HG03196 (cell line): Measurements from ENCODE around the gene UXS1.

Experiments
- ATAC-seq: cut with Tn5 transposase; IDR thresholded peaks from one replicate; pipeline ENCODE4 v1.9.1; 2021; ENCODE audit not compliant: unreplicated experiment

Gene UXS1

DNA sequence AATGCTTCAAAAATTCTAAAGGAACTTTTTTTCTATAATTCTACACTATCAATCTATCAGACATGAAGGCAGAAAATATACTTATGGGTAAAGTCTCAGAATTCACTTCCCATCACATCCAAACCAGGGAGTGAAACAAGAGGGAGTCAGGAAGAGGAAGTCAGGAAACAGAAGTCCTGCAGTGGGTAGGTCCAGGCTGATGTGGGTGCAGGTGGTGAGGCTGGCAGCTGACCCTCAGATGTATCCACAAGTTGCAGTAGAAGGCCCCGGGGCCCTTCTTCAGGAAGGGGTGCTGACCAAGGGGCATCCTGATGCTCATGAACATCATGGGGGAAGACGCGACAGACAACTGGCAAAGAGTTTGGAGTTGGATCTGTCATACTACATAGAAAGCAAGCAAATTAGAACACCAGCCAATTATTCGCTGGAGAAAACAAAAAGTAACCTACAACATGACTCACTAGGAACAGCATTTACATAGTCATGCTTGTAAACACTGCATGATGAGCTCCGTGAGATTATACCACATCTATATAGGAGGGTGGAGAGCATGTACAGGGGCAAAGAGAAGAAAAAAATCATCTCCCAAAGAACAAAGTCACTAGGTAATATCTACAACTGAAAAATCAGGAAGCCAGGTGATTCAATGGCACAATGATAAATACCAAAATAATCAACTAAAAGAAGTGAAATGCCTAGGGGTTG lies 4.2 kb downstream of the UXS1 start:
- no peak for ATAC-seq

DNA sequence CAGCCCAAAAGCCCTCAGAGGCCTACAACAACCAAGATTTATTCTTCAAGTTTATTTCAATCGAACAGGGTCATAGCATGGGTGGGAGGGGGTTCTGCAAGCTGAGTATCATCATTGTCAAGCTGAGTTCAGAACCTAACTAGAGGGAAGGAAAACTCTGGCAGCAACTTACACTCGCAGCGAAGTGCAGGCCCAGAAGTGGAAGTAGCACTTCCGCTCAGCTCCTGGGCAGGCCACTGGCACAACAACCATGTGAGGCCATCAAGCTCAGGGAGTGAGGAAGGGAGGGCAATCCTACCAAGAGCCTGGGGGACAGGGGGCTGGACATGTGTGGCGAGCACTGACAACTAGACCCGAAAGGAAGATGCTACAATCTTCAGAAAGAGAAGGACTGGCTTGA lies 4.8 kb downstream of the UXS1 start:
- ATAC-seq: no peak

DNA sequence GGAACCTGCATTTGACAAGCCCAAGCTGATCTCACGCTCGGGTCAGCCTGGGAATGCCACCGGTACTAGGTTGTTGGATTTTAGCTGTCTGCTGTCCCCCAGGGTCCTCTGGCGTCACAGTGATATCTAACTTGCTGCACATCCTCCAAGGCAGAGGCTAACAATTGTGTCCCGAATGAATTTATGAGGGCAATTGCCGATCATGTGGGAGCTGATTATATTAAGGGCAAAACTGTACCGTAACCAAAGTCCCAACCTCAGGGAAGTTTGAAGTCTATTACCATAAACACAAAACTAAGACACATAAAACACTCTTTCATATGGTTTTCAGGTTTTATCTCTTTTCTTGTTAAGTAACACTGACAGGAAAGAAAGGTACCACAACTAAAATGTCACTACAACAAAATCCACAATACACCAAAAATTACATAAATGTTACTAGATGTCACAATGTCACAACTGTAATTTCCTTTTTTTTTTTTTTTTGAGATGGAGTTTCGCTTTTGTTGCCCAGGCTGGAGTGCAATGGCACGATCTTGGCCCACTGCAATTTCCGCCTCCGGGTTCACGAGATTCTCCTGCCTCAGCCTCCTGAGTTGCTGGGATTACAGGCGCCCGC lies 6.7 kb downstream of the UXS1 start:
- no peak for ATAC-seq

- ATAC-seq: no peak
Observed at GRCh38 chr2:106185475-106186184, 8.5 kb downstream of the UXS1 start.

- ATAC-seq: no peak
Observed at GRCh38 chr2:106184857-106185256, 9.2 kb downstream of the UXS1 start.

GRCh38 chr2:106184394-106184793 lies 9.7 kb downstream of the UXS1 start:
- no peak for ATAC-seq

GRCh38 chr2:106183101-106183696 lies 10.9 kb downstream of the UXS1 start:
- ATAC-seq: no peak

DNA sequence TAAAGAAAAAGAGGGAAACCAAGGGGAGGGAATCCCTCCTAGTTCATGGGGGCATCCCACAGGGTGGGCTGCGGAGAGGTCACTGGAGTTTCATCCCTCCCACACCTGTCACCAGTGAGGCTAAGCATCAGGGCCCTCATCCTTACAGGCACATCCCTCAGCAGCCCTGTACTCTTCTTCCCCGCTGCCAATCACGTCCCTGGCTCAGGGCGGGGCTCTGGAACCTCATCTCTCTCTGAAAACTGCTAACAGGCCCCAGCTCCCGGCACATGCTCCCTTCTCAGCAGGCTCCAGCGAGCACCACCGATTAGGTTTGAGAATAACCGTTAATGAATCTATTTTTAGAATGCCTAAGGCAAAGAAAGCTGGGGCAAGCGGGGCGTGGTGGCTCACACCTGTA lies 13.0 kb downstream of the UXS1 start:
- no peak for ATAC-seq

GRCh38 chr2:106180602-106181001 lies 13.5 kb downstream of the UXS1 start:
- ATAC-seq: no peak

GRCh38 chr2:106178716-106179115 lies 15.4 kb downstream of the UXS1 start:
- ATAC-seq: no peak

GRCh38 chr2:106177581-106177980 lies 16.5 kb downstream of the UXS1 start:
- ATAC-seq: no peak

- no peak for ATAC-seq
Observed at GRCh38 chr2:106176446-106177099, 17.5 kb downstream of the UXS1 start.

GRCh38 chr2:106175086-106175850 lies 18.8 kb downstream of the UXS1 start:
- ATAC-seq: no peak

DNA sequence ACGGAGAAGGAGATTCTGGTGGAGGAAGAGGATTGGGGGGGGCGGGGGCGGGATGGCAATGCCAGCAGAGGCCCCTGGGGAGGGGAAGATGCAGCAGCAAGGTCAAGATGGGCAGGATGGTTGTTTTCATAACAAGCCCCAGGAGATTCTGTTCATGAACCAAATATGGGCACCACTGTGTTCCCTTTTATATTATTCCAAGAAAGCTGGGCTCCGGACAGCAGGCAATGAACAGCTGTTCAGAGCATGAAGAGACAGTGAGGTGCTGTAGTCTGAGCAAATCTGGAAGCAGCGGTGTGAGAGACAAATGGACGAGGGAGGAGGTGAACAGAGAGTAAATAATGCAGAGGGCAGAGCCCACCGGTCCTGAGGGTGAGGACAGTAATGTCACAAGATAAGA lies 20.0 kb downstream of the UXS1 start:
- ATAC-seq: no peak

DNA sequence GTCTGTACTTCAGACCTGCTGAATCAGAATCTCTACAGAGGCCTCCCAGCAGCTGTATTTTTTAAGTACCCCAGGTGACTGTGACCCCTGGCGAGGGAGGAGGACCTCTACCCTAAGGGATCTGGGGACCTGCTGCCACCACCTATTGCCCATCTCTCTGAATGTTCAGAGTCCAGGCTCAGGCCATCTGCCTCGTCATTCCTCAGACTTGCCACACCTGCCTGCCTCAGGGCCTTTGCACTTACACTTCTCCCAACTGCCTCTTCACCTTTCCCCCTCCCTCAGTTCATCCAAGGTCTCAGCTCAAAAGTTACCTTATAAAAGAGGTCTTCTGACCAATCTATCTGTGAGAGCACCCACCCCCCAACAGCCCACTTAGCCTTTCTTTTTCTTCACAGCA lies 21.5 kb downstream of the UXS1 start:
- no peak for ATAC-seq

DNA sequence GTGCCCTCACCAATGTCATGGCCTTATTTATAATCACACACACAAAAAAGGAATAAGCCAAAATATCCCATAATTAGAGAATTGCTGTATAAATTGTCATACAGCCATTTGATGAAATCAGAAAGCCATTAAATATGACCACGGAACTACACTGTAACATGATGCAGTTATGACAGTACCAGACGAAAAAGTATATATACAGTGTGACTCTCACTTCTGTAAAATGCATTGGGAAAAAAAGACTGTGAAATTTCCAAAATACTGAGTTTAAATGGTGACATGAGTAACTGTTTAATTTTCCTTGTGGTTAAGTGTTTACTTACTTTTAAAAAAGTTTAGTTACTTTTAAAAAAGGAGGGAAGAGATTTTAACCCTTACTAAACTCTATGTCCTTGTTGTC lies 25.4 kb downstream of the UXS1 start:
- ATAC-seq: no peak

DNA sequence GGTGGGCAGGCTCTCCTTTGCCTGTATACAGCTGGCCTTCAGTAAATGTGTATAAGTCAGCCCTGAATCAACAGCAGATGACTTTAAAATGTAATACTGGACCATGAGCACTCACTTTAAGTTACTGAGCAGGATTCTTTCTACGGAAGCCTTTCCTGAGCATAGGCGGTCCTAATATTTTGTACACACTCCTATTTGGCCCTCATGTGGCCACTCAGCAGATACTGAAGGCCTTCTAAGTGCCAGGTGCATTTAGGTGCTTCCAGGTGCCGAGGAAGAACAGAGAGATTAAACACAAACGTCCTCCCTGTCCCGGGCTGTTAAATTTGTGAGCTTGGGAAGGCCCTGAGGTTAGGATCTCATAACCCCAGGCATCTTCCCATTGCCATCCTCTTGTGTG lies 27.0 kb downstream of the UXS1 start:
- no peak for ATAC-seq

DNA sequence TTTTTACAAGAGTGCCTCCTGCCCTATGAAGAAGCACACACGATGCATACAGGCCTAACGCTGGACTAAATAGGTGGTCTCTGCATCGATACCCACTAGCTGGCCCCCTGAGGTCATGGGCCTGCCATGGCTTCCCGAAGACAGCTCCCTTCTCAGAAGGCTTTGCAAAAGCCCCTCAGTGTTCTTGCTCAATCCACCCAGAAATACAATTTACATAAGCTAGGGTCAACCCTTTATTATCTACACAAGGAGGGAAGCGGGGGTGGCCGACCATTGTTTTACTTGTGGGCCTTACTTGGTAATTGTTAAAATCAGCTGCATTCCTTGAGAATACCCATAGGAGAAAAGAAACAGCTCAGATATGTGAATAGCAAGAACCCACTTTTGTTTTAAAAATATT lies 28.5 kb downstream of the UXS1 start:
- no peak for ATAC-seq

GRCh38 chr2:106165029-106165428 lies 29.1 kb downstream of the UXS1 start:
- ATAC-seq: no peak

DNA sequence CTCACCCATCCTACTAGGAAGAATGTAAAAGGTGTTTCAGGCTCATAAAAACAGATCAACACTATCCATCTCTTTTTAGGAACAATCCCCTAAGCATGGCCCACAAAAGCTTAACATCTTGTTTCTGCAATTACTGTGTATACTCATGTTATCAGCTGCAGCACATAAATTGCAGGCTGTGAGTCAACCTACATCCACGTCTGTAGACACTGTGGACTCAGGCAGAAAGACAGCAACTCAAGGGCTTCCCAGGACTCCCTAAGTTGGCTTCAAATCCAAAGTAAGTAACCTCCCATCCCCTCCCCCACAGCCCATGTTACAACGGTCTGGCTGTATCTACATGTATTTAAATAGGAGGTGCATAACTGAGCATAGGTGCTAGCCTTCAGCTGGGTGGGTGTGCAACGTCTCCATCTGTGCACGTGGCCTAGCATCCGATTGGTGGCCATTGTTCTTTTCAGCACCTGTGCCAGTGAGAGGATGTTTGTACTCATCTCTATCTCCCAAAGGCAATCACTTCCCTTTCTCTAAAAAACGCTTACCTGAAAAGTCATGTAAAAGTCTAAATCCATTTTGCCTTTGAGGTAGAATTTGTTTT lies 30.1 kb downstream of the UXS1 start:
- no peak for ATAC-seq
